ENCODE measurements around the gene DNAAF5. TPM values are rescaled to one million over a fixed set of nuclear protein-coding genes. Genes with fewer than 3 reads are reported as not detected.
A peak's percentile ranks its signal among the peaks of the same experiment; 100 is the strongest.

The DNAAF5 gene
- total RNA-seq, 1 donor from 2014 or later, result 15.8 TPM

GRCh38 chr7:725223-726005, 1.1 kb upstream of the DNAAF5 start:
- DNase-seq (no peak), ATAC-seq (no peak)
- TF ChIP-seq CTCF (IDR thresholded peaks at IDR 0.05), result no peak
- H3K9me3 ChIP-seq, result no peaks in the 10 kb centered on the region
- intact Hi-C loops (cut with DNase I), result no loop called here
- H3K27me3 ChIP-seq, result no peaks in the 10 kb centered on the region
- peaks cover 4% of the 10 kb centered on the region for H3K36me3 ChIP-seq
- peak overlapping the region; percentile 85 for H3K27ac ChIP-seq
- H3K4me3 ChIP-seq, result no peak overlapping the region
- peaks cover 12% of the 10 kb centered on the region for H3K4me1 ChIP-seq

DNA sequence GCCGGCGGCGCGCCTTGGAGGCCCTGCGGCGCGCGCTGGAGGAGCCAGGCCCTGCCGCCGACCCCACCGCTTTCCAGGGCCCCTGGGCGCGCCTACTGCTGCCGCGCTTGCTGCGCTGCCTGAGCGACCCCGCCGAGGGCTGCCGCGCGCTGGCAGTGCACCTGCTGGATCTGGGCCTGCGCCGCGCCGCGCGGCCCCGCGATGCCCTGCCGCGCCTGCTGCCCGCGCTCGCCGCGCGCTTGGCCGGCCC, 280 bp downstream of the DNAAF5 start:
- H3K27ac ChIP-seq, result peak overlapping the region; percentile 85
- no peak for DNase-seq
- intact Hi-C loops (cut with DNase I), result no loop called here

DNA sequence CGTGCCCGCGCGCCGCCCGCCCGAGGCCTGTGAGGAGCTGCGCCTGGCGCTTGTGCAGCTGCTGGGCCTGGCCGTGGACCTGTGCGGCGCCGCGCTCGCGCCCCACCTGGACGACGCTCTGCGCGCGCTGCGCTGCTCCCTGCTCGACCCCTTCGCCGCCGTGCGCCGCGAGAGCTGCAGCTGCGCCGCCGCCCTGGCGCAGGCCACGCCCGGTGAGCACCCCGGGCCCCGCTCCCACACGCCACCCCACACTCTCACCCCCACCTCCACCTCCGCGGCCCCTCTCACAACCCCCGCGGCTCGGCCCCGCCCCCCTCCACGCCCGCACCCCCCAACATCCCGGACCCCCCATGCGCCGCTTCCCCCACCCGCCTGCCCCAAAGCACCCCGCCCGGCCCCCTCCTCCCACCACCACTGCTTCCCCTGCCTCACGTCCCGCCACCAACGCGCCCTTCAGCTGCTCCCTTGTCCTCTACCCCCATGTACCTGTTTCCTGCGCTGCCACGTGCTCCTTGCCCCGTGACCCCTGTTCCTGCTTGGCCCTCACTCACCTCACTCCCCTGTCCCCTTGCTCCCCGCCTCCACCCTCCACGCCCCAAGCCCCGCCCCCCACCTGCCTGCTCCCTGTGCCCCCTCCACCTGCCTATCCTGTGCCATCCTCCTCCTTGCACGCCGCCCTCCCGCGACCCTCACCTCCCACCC, 756 bp downstream of the DNAAF5 start, which contains the start of gene PRKAR1B:
PRKAR1B (minus strand) TSS at position 178 of the 702 bp plus-strand sequence. CDS start 15,776 bp downstream, outside the sequence.
- Histone ChIP-seq H3K36me3 (peaks cover 11% of the 10 kb centered on the region), H3K27me3 (no peaks in the 10 kb centered on the region), H3K9me3 (no peaks in the 10 kb centered on the region), H3K27ac (peak within 1 kb of the TSS; percentile 85), H3K4me1 (peaks cover 12% of the 10 kb centered on the region), H3K4me3 (peak within 1 kb of the TSS; percentile 68)
- intact Hi-C loops (cut with DNase I), result no loop called here
- TF ChIP-seq CTCF (IDR thresholded peaks at IDR 0.05), result no peak
- peak; percentile 7 for ATAC-seq
- no peak for DNase-seq

More for the DNA sequence above, 280 bp downstream of the DNAAF5 start:
- Histone ChIP-seq H3K4me3 (peak overlapping the region; percentile 68), H3K9me3 (no peaks in the 10 kb centered on the region), H3K27me3 (no peaks in the 10 kb centered on the region), H3K36me3 (peaks cover 11% of the 10 kb centered on the region), H3K4me1 (peaks cover 12% of the 10 kb centered on the region)
- ATAC-seq, result no peak
- no peak for TF ChIP-seq CTCF (IDR thresholded peaks at IDR 0.05)

GRCh38 chr7:727806-728460, 1.4 kb downstream of the DNAAF5 start:
- intact Hi-C loops (cut with DNase I), result no loop called here
- DNase-seq, result no peak
- H3K4me1 ChIP-seq, result peaks cover 12% of the 10 kb centered on the region
- no peak overlapping the region for H3K27ac ChIP-seq
- no peaks in the 10 kb centered on the region for H3K9me3 ChIP-seq
- TF ChIP-seq CTCF (IDR thresholded peaks at IDR 0.05), result no peak
- no peak for ATAC-seq
- H3K4me3 ChIP-seq, result peak overlapping the region; percentile 68
- H3K27me3 ChIP-seq, result no peaks in the 10 kb centered on the region
- H3K36me3 ChIP-seq, result peaks cover 16% of the 10 kb centered on the region

DNA sequence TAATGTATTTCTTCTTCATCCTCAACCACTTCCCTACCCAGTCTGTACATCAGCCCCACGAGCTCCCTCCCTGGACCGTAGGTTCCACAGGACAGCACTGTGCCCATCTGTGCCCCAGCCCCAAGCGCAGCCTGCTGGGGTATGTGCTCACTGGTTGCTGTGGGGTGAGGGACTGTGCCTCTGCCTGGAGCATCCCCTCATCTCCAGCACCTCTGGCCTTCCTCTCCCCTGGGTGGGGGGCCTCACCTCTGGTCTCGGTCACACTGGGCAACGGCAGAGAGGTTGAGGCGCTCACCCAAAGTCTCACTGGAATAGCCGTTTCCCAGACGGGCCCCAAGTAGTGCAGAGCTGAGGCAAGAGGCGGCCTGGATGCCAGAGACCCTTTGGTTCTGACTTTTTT, 2.1 kb downstream of the DNAAF5 start:
- DNase-seq (no peak), ATAC-seq (no peak)
- no peak overlapping the region for H3K4me3 ChIP-seq

More for the DNA sequence above, 2.1 kb downstream of the DNAAF5 start:
- TF ChIP-seq CTCF (IDR thresholded peaks at IDR 0.05), result no peak
- H3K4me1 ChIP-seq, result peaks cover 12% of the 10 kb centered on the region
- no peaks in the 10 kb centered on the region for H3K27me3 ChIP-seq
- H3K36me3 ChIP-seq, result peaks cover 16% of the 10 kb centered on the region
- intact Hi-C loops (cut with DNase I), result no loop called here
- H3K27ac ChIP-seq, result no peak overlapping the region
- H3K9me3 ChIP-seq, result no peaks in the 10 kb centered on the region

Data from upper lobe of right lung (tissue), 1 donor.